Activated naive CD8-positive, alpha-beta T cell treated with anti-CD3 and anti-CD28 coated beads, Interleukin-2, amount 50 U/mL, for 16 hours (primary cell): ENCODE results near the gene LRP1B.

Source experiments
- DNase-seq: peaks from one replicate; pipeline ENCODE4 v3.0.0-alpha.2; 2020; ENCODE audit warnings: low read depth, low spot score

The LRP1B gene

GRCh38 chr2:141591787-141592186 lies 539.0 kb downstream of the LRP1B start:
- DNase-seq: no peak

DNA sequence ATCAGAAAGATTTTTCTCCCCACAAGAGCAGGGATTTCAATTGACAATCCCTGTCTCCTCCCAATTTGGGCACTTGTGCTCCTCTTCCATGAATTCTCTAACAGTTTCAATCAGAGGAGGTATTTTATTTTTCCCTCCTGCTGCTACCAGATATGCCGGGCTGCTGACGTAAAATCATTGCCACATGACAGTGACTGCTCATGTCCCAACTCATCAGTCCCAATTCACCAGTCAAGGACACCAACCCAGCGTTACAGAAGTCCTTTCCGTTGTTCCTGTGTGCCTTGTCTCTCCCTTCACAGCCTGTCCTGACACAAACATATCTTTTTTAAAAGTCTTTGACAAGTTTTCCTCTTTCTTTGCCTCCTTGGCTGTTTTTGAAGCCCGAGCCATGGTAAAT lies 540.2 kb downstream of the LRP1B start:
- DNase-seq: no peak

DNA sequence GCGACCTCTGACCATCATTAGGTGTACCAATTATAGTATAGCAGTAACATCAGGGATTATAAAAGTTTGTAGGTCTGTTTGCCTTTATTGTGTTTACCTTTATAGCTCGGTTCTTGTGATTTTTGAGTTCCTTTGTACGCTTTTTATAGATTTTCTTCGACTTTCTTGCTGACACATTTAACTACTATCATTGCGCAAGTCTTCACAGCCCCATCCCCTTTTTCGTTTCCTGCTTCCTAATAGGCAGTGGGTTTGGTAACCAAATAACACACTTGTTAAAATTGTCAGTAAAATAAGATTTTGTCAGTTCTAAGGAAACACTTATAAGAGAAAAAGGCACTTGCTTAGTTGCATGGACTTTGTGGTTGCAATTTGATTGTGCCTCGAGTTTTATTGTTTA lies 541.5 kb downstream of the LRP1B start:
- DNase-seq: no peak

DNA sequence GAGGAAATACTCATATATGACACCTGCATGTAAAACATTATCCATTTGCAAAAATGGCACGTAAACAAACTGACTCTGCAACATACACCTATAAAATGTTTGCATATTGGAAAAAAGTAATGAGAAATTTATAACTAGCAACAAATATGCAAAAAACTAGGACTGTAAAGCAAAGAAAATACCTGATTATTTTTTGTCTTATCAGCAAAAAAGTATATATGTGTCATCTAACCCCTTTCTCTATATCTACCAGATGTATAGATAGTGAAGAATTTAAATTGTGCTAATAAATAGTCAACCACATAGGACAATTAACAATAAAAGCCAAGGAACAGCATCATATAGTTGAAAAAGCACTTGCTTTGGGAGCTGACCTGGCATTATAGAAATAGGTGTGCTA lies 543.8 kb downstream of the LRP1B start:
- DNase-seq: no peak

DNA sequence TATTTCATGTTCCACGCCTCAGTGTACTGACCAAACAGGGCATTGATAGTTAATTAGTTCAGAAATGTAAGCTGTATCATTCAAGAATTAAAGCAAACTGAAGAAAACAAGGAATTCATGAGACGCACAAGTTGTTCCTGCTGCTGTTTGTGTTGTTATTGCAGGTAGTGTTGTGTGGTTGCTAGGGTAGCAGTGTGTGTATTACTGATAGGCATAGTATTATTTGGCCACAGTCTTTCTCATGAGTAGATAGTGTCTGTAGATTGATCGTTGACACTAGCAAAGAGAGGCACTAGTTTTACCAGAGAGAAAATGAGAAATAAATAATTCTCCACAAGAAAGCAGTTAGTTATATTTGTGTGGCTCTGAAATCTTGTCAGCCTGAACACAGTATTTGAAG lies 548.6 kb downstream of the LRP1B start:
- no peak for DNase-seq

DNA sequence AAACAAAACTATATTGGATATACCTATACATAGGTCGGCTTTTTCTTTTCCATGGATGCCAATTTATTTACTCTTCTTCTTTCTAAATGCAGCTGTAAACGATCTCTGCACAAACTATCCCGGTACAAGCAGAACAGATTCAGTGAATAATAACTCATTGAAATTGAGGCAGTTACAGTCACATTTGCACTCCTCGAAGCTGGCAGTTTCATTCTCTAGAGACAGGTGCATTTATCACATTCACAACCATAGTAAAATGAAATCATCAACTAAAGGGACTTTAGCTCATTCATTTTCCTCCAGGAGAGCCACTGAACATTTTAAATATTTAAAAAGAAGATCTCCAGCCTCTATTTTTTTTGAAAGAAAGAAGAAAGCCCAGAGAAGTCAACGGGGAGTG lies 551.7 kb downstream of the LRP1B start:
- no peak for DNase-seq

DNA sequence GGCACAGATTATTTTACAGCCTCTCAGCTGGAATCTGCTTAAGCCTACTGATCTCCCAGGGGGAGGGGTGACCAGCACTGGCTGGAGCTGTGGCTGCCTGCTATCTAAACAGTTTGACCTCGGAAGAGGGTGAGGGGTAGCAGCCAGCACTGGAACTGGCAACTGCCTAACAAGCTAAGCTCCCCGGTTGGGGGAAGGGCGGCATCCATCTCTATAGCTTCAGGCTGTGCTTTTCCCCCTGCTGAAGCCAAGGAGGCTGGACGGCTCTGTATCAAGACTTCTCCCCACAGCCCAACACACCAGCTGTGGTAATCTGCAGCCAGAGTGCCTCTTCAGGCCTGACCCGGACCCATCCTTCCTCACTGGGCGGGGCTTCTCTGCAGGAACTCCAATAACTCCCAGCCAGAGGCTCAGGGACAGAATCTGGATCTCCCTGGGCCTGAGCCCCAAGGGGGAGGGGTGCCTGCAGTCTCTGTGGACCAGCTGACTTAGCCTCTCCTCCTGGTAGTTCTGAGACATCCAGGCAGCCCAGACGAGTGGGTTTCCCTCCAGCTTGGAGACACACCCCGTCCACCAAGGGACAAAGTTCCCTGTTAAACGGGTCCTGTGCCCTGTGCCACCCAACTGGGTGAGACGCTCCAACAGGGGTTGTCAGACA lies 560.2 kb downstream of the LRP1B start:
- no peak for DNase-seq

DNA sequence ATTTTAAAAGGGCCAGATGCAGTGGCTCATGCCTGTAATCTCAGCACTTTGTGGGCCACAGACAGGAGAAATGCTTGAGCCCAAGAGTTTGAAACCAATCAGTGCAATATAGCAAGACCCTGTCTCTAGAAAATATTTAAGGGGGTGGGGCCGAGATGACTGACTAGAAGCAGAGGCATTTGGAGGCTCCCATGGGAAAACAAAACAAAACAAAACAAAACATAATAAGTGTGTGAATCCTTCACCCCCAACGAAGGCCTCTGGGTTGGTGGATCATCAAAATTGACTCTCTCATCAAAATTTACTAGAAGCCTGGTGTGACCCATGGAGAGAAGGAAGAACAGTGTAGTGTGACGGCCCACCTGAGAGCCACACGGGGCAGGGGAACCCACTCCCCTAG lies 560.9 kb downstream of the LRP1B start:
- no peak for DNase-seq

DNA sequence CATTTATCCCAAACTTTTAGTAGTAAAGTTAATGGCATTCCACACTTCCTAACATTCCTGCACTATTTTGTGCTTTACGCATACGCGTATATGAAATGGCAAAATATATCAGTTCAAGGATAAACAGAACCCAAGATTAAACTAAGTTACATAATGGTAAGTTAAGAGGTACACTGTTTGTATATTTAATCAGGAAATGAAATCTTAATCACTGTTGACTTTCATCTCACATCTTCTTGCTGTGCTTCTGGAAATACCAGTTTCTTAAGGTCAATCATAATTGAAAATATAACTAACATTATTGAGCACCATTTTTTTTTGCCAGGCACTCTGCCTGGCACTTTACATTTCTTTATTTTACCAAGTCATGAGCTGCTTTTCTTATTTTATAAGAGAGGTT lies 565.2 kb downstream of the LRP1B start:
- DNase-seq: no peak

DNA sequence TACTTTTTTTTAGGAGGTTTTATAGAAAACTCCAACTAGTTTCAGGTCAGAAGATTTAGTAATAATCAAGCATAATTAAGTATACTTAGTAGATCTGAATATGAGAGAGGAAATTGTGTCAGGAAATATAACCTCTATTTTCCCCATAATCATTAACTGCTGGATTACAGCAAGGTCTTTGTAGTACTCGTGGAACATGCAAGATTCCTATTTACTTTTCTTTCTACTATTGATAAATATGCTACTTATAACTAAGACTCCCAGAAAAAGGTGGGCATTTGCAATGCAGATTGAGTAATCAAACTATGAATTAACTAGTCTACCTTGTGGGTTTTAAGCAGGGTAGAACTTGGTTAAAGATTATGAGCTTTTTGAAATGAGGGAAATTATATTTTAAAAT lies 570.1 kb downstream of the LRP1B start:
- no peak for DNase-seq

DNA sequence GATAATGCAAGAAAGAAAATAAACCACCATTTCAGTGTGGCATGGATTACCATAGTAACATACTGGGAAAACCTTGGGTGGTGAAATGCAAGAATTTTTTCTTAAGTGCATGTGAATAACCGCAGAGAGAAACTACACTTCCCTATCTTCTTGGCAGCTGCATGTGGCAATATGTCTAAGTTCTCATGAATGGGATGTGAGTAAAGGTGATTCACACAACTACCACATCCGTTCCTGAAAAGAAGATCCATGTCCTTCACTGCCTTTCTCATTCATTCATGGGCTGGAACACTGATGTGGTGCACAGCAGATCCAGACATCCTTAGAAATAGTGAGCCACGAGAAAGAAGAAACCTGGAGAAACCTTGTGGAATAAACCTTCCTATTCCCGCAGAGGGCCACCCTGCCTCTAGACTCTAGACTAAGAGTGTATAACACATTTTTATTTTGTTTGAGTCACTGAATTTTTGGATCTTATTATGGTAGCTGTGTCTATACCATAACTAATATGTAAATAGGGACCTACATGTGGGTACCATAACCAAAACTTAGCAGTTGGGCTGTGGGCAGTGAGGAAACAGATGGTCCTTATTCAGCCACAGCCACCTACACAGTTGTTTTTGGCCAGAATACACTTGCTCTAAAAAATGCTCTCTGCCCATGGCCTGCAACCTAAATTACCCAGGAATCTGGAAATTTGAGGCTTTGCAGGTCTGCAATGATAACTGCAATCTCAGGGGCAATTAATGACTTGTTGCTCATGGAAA lies 573.3 kb downstream of the LRP1B start:
- DNase-seq: no peak

DNA sequence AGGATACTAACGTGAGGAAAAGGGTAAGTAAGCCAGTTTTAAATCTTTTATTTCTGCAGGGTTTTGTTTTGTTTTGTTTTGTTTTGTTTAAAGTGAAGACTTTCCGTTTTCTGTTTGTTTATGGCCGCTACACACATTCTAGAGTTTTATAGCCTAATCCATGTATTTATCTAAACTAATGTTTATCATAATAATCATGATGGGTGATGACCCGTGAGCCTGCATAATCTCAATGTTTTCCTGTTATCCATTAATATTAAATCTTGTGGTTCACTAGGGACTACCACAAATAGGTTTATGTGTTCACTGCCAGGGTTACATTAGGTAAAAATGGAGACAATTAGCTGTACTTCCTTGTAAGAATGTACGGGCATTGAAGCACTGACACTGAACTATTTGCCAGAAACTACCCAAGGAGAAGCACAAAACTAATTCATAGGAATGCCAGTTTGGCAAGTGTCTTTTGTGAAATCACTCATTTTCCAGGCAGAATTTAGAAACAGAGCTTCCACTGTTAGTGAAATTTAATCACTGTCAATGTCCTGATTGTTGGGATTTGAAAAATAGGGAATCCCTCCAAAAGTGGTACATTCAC lies 574.8 kb downstream of the LRP1B start:
- no peak for DNase-seq

GRCh38 chr2:141554810-141555209 lies 576.0 kb downstream of the LRP1B start:
- no peak for DNase-seq

GRCh38 chr2:141534666-141535362 lies 596.0 kb downstream of the LRP1B start:
- no peak for DNase-seq

- no peak for DNase-seq
Measured at GRCh38 chr2:141529659-141530058, 601.2 kb downstream of the LRP1B start.

GRCh38 chr2:141528990-141529389 lies 601.8 kb downstream of the LRP1B start:
- no peak for DNase-seq

GRCh38 chr2:141526760-141527159 lies 604.1 kb downstream of the LRP1B start:
- DNase-seq: no peak

DNA sequence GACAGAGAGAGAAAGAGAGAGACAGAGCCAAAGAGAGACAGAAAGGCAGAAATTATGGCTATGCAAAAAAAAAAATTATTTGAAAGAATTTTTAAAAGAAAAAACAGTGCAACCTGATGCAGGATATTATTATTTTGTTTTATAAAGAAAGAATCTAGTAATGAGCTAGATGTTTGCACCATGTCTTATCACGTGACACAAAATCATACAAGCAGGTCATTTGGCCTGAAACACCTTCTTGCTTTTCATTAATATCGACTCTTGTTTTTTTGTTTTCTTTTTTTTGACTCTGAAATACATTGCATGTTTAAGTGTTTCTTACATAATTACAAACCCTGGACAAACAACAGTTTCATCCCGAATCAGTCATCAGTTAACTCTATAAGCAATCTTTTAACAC lies 606.0 kb downstream of the LRP1B start:
- no peak for DNase-seq

DNA sequence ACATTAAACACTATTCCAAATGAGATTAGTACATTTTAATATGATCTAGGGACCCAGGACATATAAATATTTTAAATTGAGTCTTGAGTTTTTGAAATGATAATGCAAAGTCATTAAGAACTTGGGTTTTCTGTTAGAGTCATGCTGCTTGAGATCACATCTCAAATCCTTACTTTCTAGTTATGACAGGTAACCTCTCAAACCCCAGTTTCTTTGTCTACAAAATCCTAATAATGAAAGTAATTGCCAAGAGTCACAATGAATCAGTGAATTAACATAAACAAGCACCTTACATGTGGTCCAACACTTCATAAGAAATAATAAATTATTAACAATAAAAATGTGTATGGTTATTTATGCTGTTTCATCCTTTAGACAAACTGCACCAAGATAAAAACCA lies 607.6 kb downstream of the LRP1B start:
- no peak for DNase-seq

DNA sequence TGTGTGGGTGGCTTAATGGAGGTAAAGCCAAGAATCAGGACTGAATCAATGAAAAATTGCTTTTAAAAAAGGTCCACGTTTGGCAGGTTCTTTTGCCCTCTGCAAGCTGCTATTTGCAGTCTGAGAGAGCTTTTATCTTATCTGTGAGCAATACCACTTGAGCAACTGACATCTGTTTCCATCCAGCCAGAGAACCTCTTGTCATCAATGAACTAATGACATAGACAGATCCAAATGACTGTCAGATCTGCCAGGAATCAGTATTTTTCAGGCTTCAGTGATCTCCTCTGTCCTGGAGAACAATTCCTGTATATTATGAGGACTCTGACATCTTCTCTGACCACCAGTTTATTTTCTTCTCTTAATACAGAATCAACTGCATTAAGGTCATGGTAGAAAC lies 608.1 kb downstream of the LRP1B start:
- no peak for DNase-seq

DNA sequence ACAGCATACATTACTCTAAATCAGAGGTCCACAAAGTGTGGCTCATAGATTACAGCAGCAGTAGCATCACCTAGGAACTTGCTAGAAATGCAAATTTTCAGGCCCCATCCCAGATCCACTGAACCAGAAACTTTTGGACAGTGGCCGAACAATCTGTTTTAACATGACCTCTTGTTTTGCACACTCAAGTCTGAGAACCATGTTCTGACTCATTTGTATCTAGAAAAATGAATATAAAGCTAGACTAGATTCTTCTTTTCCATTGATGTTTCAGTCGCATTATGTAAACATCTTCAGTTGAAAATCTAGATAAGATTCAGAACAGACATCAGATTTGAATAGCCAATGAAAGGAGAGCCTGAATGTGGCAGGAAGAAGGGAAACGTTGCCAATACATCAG lies 608.8 kb downstream of the LRP1B start:
- DNase-seq: no peak

DNA sequence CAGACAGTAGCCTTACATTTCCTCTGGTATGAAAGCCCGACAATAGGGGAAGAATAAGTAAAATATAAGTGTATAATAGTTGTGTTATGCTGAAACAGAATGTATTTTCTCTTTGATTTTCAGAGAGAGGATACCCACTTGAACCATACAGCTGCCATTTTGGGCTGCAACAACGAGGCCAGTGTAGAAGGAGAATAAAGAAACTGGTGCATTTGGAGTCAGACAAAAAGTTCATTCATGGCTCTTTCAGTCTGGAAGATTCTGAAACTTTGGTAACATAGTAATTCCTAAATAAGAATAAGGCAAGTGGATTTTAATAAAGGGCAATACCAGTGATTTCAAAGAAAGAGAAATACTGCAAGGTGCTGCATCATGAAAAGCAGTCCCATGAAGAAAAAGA lies 610.9 kb downstream of the LRP1B start:
- no peak for DNase-seq
